ENCODE measurements around the gene DNAH10.

Gene DNAH10

GRCh38 chr12:123898673-123899072, 136.6 kb downstream of the DNAH10 start:
- no peak for TF ChIP-seq TSHZ2 (CRISPR knock-in tag; IDR thresholded peaks at IDR 0.05)
- TF ChIP-seq ISL1 (CRISPR knock-in tag; IDR thresholded peaks at IDR 0.05) = no peak
- no peak for TF ChIP-seq TOX (CRISPR knock-in tag; IDR thresholded peaks at IDR 0.05; ENCODE audit: borderline replicate concordance)
- no peak for TF ChIP-seq PATZ1 (CRISPR knock-in tag; IDR thresholded peaks at IDR 0.05; ENCODE audit: borderline replicate concordance)
- no peak for TF ChIP-seq ZC3H10 (CRISPR knock-in tag; IDR thresholded peaks at IDR 0.05)
- no peak for TF ChIP-seq BACH2 (CRISPR knock-in tag; IDR thresholded peaks at IDR 0.05; ENCODE audit: borderline replicate concordance)
- no peak for TF ChIP-seq CSDC2 (CRISPR knock-in tag; IDR thresholded peaks at IDR 0.05)
- TF ChIP-seq ZNF70 (CRISPR knock-in tag; IDR thresholded peaks at IDR 0.05) = no peak
- TF ChIP-seq SNAI2 (CRISPR knock-in tag; IDR thresholded peaks at IDR 0.05) = no peak
- TF ChIP-seq TCF4 (CRISPR knock-in tag; IDR thresholded peaks at IDR 0.05; ENCODE audit: borderline replicate concordance) = no peak
- TF ChIP-seq ZNF8 (CRISPR knock-in tag; IDR thresholded peaks at IDR 0.05) = no peak
- TF ChIP-seq ESRRG (CRISPR knock-in tag; IDR thresholded peaks at IDR 0.05) = no peak
- TF ChIP-seq, protein P1, sequence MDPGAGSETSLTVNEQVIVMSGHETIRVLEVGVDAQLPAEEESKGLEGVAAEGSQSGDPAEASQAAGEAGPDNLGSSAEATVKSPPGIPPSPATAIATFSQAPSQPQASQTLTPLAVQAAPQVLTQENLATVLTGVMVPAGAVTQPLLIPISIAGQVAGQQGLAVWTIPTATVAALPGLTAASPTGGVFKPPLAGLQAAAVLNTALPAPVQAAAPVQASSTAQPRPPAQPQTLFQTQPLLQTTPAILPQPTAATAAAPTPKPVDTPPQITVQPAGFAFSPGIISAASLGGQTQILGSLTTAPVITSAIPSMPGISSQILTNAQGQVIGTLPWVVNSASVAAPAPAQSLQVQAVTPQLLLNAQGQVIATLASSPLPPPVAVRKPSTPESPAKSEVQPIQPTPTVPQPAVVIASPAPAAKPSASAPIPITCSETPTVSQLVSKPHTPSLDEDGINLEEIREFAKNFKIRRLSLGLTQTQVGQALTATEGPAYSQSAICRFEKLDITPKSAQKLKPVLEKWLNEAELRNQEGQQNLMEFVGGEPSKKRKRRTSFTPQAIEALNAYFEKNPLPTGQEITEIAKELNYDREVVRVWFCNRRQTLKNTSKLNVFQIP (CRISPR knock-in tag; IDR thresholded peaks at IDR 0.05; ENCODE audit: borderline replicate concordance, low read depth) = no peak
- no peak for TF ChIP-seq ZNF565 (CRISPR knock-in tag; conservative IDR thresholded peaks at IDR 0.05; ENCODE audit: low read depth)
- TF ChIP-seq PPARA (CRISPR knock-in tag; IDR thresholded peaks at IDR 0.05; ENCODE audit: borderline replicate concordance) = no peak
- no peak for TF ChIP-seq CREB5 (CRISPR knock-in tag; IDR thresholded peaks at IDR 0.05; ENCODE audit: low read depth)
- no peak for TF ChIP-seq RARB (CRISPR knock-in tag; IDR thresholded peaks at IDR 0.05)
- no peak for TF ChIP-seq GLIS3 (CRISPR knock-in tag; IDR thresholded peaks at IDR 0.05)
- no peak for TF ChIP-seq ZFP3 (CRISPR knock-in tag; IDR thresholded peaks at IDR 0.05)
- no peak for ATAC-seq

DNA sequence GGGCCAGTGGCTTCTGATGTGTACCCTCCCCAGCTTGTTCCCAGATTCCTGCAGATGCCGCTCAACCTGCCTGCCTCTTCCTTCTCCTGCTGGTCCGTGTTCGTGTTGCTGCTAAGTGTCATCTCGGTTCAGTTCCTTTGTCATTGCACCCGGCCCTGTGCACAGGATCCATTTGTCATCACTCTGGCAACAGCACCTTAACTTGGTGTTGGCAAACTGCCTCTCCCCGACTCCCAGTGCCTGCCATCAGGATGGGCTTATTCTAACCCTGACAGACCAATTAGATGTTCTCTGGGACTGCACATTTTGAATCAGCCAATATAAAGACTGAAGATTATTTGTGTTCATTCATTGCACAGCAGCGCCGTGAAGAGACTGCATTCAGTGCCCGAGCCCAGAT, 137.3 kb downstream of the DNAH10 start:
- no peak for ATAC-seq

More for the DNA sequence above, 137.3 kb downstream of the DNAH10 start:
- TF ChIP-seq CREB5 (CRISPR knock-in tag; IDR thresholded peaks at IDR 0.05; ENCODE audit: low read depth) (no peak), OSR1 (CRISPR knock-in tag; IDR thresholded peaks at IDR 0.05) (no peak), PATZ1 (CRISPR knock-in tag; IDR thresholded peaks at IDR 0.05; ENCODE audit: borderline replicate concordance) (no peak), CSDC2 (CRISPR knock-in tag; IDR thresholded peaks at IDR 0.05) (no peak), TSHZ2 (CRISPR knock-in tag; IDR thresholded peaks at IDR 0.05) (no peak), ZC3H10 (CRISPR knock-in tag; IDR thresholded peaks at IDR 0.05) (no peak), TOX (CRISPR knock-in tag; IDR thresholded peaks at IDR 0.05; ENCODE audit: borderline replicate concordance) (no peak), ZNF565 (CRISPR knock-in tag; conservative IDR thresholded peaks at IDR 0.05; ENCODE audit: low read depth) (no peak), ESRRG (CRISPR knock-in tag; IDR thresholded peaks at IDR 0.05) (no peak), ZFP30 (CRISPR knock-in tag; IDR thresholded peaks at IDR 0.05) (no peak), ISL1 (CRISPR knock-in tag; IDR thresholded peaks at IDR 0.05) (no peak)
- TF ChIP-seq, protein P2, sequence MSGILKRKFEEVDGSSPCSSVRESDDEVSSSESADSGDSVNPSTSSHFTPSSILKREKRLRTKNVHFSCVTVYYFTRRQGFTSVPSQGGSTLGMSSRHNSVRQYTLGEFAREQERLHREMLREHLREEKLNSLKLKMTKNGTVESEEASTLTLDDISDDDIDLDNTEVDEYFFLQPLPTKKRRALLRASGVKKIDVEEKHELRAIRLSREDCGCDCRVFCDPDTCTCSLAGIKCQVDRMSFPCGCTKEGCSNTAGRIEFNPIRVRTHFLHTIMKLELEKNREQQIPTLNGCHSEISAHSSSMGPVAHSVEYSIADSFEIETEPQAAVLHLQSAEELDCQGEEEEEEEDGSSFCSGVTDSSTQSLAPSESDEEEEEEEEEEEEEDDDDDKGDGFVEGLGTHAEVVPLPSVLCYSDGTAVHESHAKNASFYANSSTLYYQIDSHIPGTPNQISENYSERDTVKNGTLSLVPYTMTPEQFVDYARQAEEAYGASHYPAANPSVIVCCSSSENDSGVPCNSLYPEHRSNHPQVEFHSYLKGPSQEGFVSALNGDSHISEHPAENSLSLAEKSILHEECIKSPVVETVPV (CRISPR knock-in tag; IDR thresholded peaks at IDR 0.05) = no peak
- TF ChIP-seq, protein P1 (CRISPR knock-in tag; IDR thresholded peaks at IDR 0.05; ENCODE audit: borderline replicate concordance, low read depth) = no peak
